Astrocyte of the hippocampus (primary cell): Measurements from ENCODE around the gene PIGZ.

Source experiments
- DNase-seq: peaks from one replicate; pipeline ENCODE4 v3.0.0; 2011; ENCODE audit warnings: low read depth, low spot score

Gene PIGZ

GRCh38 chr3:197001972-197002700, 33.5 kb upstream of the PIGZ start:
- no peak for DNase-seq

GRCh38 chr3:197001106-197001971, 32.7 kb upstream of the PIGZ start:
- no peak for DNase-seq

- DNase-seq = no peak
Observed at GRCh38 chr3:197000211-197000610, 31.6 kb upstream of the PIGZ start.

- DNase-seq = no peak
Observed at GRCh38 chr3:196998966-196999760, 30.5 kb upstream of the PIGZ start.

GRCh38 chr3:196997311-196997710, 28.7 kb upstream of the PIGZ start:
- DNase-seq = no peak

GRCh38 chr3:196996454-196997265, 28.0 kb upstream of the PIGZ start:
- no peak for DNase-seq

- DNase-seq = no peak
Observed at GRCh38 chr3:196995646-196996355, 27.2 kb upstream of the PIGZ start.

- no peak for DNase-seq
Observed at GRCh38 chr3:196995027-196995426, 26.4 kb upstream of the PIGZ start.

GRCh38 chr3:196994056-196994455, 25.4 kb upstream of the PIGZ start:
- no peak for DNase-seq

GRCh38 chr3:196992461-196993065, 23.9 kb upstream of the PIGZ start:
- no peak for DNase-seq

GRCh38 chr3:196991581-196992460, 23.2 kb upstream of the PIGZ start:
- DNase-seq = no peak

- no peak for DNase-seq
Observed at GRCh38 chr3:196990601-196991007, 22.0 kb upstream of the PIGZ start.

GRCh38 chr3:196989721-196990262, 21.2 kb upstream of the PIGZ start:
- no peak for DNase-seq

GRCh38 chr3:196988241-196989029, 19.8 kb upstream of the PIGZ start:
- no peak for DNase-seq

GRCh38 chr3:196987022-196987421, 18.4 kb upstream of the PIGZ start:
- DNase-seq = no peak

GRCh38 chr3:196985954-196986885, 17.6 kb upstream of the PIGZ start:
- DNase-seq = no peak

- DNase-seq = no peak
Observed at GRCh38 chr3:196985298-196985697, 16.7 kb upstream of the PIGZ start.
